GM21528 (cell line): ENCODE results near the gene PSMA6.
"Not testable (repeated sequence)": the region's sequence is repeated elsewhere in the genome, so short reads cannot be mapped to it uniquely, and the experiment has no call there.

ENCODE experiments used
- ATAC-seq: cut with Tn5 transposase; IDR thresholded peaks from one replicate; pipeline ENCODE4 v1.9.1; 2021; ENCODE audit warnings: mild to moderate bottlenecking, moderate library complexity; ENCODE audit not compliant: unreplicated experiment, low FRiP score

The PSMA6 gene

DNA sequence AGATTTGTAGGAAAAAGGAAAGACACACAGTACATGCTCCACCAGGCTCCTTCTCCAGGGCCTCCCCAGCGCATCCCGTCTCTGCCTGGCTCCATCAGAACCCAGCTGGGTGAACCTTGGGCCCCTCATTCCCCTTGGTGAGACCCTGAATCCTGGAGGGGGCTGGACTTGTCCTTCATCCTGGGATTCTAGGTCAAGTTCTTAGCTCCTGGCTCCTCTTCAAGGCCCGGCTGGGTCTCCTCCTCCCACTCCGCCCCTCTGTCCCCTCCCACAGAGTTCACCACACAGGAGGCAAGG lies 49.2 kb downstream of the PSMA6 start:
- ATAC-seq = no peak

DNA sequence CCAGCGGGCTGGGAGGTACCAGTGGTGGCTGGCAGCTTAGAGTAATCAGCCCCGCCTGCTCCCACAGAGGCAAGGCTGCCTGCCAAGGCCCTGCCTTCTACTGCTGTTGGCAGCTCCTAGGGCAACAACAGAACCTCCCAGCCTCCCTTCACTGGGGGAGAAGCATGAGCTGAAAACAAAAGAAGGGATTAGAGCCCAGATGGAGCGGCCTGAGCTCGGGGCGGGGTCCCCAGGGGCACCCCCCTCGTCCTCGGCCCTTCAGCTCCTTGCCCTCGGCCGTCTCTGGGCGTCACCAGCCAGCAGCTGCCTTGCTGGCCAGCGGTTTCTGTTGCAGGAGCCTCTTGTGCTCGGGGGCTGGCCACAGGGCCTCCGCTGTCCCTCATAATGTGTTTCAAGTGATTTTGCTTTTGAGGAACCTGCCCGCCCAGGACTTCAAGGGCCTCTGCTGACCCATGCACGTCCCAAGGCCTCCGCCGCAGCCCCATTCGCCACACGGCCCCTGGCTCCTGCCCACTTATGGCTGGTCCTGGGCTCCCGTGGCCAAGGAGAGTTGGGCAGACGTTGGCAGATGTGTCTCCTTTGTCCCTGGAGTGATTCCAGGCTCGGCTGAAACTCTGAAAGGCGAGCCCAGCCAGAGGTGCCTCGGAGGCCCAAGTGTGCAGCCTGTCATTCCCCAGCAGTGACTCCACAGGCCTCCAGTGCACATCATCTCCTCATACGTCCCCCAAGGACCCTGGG lies 49.7 kb downstream of the PSMA6 start:
- no peak for ATAC-seq

DNA sequence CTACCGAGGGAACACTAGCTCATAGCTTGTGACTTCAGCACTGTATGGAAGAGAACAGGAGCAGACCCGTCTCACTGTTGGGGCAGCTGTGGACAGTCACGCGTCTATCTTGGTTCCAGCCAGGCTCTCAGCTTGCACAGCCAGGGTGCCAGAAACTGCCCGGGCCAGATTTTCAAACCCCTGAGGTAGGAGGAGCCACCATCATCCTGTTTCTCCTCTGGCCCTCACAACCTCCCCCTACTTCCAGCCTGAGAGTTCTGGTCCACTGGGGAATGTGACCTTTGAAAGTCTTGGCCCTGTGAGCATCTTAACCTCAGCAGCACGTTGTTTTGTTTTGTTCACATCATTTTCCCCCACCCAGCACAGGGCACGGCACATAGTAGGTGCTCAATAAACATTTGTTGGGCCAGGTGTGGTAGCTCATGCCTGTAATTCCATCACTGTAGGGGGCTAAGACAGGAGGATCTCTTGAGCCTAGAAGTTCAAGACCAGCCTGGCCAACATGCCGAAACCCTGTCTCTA lies 50.4 kb downstream of the PSMA6 start:
- ATAC-seq = no peak

DNA sequence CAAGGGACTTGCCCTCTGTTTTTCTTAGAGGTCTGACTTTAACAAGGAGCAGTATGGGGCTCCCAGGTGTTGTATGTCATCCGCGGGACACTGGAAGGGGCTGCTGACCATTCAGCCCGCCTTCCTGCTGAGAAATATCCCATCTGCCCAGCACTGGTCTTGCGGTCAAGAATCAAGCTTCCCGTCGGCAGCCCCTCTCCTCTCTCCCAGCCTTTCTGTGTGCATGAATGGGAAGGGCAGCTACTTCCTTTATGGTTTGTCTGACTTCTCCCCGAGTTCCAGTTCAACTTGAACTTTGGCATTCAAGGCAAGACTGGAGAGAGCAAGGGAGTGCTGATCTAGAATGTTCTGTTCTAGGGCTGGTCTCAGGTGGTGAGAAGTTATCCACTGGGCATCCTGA lies 51.5 kb downstream of the PSMA6 start:
- no peak for ATAC-seq

DNA sequence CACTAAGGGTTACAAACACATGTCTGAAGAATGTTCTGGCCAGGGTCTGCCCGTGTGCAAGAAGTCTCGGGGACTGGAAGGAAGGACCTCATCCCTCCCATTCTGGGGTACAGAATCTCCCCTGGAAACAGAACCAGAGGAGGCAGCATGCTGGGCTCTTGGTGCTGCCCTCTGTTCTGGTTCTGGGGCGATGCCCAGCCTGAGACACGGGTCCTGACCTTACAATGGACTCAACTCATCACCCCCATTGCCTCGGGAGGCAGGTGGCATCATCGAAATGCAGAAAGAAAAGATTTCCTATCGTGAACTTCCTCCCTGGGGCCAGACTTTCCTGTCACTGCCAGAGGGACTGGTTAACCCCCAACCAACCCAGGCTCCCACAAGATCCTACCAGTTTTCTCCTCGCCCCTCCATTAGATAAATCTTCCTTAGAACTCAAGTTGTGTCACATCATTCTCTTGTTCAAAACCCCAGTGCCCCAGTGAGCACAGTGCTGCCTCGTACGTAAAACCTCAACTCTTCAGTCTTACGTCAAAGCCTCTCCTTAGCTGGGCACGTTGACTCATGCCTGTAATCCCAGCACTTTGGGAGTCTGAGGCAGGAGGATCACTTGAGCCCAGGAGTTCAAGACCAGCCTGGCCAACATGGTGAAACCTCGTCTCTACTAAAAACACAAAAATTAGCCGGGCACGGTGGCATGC lies 52.1 kb downstream of the PSMA6 start:
- no peak for ATAC-seq

DNA sequence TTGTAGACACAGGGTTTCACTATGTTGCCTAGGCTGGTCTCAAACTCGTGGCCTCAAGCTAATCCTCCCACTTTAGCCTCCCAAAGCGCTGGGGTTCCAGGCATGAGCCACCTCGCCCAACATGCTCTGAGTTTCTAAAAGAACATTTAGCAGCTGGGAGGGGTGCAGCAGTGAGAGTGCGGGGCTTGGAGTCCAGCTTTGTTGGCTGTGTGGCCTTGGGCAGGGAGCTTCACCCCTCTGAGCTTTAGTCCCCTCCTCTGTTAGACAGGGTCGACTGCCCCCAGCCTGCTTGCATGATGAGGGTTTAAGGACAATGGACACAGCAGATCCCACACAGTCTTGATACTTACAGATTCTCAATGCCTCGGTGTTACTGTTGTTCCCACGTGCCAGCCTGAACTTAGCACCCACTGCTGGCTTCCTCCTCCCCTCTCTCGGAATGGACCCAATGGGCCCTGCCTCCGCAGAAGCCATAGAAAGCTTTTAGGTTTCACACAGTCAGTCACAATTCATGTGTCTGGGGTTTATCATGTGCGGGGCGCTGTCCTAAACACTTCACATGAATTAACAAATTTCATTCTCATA lies 54.6 kb downstream of the PSMA6 start:
- no peak for ATAC-seq

DNA sequence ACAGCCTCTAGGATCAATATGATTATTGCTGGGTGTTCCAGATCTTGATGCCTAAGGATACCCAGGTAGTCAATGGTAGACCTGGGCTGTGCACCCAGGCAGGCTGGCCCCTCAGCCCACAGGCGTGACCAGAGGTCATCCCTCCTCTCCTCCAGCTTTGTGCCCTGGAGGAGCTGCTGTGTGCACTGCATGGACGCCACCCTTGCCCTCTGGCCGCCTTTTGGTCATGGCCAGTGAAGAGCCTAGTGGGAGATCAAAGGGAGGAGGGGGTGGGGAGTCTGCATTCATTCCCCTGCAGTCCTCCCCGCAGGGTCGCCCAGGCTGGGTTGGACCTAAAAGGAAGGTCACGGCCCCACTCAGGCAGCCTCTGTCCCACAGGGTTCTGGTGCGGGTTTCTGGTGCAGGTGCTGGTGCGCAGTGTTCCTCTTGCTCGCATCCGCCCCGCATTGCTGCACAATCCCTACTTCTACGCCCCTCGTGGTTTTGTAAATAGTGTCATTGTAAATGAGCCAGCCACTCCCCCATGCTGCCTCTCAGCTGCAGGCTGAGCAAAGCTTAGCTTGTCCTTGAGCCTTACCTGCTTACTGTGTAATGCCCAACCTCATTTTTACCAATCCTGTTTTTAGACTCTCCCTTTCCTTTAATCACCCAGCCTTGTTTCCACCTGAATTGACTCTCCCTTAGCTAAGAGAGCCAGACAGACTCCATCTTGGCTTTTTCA lies 55.3 kb downstream of the PSMA6 start:
- ATAC-seq = no peak

DNA sequence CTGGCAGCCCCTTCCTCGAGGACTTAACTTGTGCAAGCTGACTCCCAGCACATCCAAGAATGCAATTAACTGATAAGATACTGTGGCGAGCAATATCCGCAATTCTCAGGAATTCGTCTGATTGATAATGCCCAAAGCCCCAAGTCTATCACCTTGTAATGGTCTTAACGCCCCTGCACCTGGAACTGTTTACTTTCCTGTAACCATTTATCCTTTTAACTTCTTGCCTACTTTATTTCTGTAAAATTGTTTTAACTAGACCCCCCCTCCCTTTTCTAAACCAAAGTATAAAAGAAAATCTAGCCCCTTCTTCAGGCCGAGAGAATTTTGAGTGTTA lies 55.8 kb downstream of the PSMA6 start:
- ATAC-seq = not testable (repeated sequence)

DNA sequence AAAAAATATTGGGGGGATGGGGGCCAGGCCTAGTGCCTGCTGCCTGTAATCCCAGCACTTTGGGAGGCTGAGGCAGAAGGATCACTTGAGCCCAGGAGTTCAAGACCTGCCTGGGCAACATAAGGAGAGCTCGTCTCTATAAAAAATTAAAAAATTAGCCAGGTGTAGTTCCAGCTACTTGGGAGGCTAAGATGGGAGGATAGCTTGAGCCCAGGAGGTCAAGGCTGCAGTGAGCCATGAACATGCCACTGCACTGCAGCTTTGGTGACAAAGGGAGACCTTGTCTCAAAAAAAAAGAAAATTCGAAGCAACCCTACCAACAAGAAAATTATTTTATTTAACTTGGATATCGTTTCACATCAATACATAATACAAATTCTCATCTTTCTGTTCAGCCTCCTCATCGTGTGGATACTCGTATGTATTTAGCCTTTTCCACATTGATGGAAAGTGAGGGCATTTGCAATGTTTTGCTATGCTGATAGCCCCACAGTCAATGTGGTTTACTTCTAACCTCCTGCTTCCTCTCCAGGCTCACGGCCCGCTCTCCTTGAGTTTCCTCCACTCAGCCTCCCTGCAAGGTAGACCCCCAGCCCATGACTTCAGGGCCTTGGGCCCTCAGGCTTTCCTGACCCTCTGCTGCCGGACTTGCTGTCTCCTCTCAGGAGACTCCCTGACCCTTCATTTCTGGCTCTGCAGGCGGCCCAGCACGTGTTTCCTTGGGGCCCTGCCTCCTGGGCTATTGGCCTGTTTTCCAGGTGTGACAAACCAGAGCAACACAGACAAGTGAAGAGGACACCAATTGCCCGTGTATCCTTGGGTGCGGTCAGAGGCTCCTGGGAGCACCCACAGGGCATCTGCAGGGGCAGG lies 57.5 kb downstream of the PSMA6 start:
- ATAC-seq = no peak

DNA sequence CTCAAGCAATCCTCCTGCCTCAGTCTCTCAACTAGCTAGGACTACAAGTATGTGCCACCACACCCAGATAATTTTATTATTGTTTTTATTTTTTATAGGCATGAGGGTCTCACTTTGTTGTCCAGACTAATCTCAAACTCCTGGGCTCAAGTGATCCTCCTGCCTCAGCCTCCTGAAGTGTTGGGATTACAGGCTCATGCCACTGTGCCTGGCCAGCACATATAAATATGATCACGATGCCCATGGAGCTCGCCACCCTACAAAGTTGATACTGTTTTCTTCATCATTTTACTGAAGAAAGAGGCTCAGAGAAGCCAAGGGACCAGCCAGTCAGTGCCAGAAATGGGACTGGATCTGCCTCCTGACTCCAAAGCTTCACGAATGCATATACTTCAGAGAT lies 59.3 kb downstream of the PSMA6 start:
- ATAC-seq = no peak

DNA sequence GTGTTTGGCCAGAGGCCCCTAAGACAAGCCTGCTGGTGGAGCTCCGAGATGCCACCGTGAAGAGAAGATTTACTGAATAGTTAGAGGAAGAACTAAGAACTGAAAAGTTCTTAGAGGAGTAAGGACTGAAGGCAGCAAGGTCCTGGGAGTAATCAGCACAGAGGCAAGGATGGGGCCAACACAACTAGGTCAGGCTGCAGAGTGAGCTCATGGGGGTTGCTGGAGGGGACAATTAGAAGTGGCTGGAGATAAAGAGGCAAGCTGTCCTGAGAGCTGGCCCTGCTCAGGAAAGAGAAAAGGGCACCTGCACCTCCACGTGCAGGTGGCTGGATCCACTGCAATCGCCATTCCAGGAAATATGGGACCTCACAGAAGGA lies 59.7 kb downstream of the PSMA6 start:
- no peak for ATAC-seq

DNA sequence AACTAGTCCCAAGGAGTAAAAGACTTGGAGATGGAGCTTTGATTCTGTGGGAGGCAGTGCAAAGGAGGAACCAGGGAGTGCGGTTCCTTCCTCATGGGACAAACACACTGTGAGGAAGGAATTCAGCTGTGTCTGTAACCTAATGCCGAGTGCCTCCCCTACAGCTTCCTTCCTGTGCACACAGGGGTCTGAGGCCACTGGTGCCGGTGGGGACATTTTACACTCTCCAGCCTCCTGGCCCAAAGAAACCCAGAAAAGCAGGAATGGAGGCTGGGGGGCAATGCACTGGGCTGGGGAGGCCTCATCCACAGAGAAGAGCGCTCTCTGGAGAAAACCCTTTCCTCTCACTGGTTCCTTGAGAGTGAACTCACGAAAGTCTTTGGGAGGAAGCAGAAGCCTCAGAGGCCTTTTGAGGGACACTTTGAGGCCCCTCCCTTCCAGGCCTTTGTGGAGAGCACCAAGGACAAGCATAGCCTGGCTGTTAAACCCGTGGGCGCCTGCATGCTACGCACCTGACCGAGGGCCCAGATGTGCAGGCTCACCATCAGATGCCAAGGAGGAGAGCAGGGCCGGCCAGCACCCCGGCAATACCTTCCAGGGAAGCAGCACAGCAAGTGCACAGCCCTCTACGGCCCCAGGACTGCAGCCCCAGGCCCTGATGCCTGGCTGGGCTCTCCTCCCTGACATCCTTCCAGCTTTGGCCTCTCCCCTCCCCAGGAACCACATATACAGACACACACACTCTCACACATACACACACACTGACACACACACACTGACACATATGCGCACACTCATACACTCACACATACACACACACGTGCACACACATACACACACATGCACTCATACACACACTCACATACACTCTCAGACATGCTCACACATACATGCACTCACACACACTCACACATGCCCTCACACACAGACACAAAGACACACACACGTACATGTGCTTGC lies 60.4 kb downstream of the PSMA6 start:
- ATAC-seq = no peak

DNA sequence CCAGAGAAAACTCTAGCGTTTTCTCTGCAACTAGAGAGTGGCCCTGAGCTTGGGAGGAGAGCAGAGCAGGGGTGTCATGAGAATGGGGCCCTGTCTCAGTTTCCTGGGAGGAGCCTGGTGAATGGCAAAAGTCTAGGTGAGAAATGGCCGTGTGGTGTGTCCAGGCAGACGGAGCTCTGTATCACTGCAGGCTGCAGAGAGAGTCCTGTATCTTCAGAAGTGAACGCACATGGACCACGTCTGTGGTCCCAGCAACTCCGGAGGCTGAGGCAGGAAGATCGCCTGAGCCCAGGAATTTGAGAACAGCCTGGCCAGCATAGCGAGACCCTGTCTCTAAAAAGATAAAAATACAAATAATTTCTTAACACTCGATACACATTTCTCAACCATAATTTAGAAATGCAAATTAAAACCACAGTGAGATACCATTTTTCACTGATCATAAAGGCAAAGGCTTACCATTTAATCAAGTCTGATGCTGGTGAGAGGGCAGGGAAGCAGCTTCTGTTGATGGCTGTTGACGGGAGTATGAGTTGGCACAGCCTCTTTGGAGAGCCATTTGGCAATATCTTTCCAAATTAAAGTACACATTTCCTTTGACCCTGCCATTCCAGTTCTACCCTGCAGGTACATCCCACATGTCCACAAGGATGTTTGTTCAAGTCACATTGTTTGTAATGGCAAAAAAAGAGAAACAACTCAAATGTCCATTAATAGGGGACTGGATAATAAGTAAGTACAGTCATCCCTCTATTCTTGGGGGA lies 61.4 kb downstream of the PSMA6 start:
- no peak for ATAC-seq

DNA sequence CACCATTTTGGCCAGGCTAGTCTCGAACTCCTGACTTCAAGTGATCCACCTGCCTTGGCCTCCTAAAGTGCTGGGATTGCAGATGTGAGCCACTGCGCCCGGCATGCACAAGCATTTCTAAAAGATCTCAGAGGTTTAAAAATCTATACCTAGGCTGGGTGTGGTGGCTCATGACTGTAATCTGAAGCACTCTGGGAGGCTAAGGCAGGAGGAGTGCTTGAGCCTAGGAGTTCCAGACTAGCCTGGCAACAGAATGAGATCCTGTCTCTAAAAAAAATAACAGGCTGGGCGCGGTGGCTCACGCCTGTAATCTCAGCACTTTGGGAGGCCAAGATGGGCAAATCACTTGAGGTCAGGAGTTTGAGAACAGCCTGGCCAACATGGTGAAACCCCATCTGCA lies 63.1 kb downstream of the PSMA6 start:
- ATAC-seq = not testable (repeated sequence)

DNA sequence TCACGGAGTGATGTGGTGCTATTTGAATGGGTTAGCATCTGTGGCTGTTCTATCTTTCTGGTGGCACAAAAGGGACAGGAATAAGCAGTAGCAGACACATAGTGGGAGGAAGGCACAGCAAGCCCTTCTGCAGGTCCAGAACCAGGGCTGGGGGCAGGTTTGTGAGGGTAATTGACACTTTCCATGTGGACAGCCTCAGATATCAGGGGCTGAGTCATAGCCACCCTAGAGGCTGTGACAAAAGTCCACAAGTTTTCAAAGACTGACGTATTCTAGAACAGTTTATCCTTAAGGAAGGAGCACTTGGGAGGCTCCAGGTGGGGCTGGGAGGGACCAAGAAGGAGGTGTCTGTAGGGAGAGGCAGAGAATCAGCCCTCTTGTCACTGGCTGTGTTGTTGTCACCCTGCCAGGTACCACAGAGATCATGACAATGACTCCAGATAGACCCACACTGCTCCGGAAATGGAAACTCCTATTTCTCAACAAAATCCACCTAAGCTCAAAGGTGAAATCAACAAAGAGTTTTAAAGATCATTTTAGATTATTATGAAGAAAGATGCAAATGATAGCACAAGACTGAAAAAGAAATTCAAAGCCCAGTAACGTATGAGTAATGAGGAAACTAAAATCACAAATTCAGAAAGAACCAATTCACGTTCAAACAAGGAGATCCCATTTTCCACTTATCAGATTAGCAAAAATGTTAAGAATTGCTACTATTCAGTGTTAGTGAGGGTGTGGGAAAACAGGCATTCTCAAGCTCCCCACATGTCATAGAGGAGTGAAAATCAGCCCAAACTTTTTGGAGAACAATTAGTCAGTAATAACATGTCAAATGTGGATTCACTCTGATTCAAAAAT lies 64.0 kb downstream of the PSMA6 start:
- no peak for ATAC-seq

DNA sequence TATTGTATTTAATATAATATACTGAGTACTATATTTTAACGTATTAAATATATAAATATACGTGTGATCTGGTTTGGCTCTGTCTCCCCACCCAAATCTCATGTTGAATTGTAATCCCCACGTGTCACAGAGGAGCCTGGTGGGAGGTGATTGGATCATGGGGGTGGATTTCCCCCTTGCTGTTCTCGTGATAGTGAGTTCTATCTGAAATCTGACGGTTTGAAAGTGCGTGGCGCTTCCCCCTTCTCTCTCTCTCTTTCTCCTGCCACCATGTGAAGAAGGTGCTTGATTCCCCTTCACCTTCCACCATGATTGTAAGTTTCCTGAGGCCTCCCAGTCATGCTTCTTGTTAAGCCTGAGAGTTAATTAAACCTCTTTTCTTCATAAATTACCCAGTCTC lies 67.5 kb downstream of the PSMA6 start:
- ATAC-seq = not testable (repeated sequence)

DNA sequence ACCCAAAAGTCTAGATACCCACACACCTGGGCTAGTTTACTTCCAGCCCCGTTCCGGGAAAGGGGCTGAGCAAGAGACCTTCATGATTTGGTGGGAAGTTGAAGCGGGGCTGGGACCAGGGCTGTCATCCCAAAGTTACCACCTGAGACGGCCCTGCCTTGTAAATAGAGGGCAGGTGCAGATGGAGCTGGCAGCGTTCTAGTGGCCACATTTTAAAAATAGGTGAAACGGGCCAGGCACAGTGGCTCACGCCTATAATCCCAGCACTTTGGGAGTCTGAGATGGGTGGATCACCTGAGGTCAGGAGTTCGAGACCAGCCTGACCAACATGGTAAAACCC lies 68.9 kb downstream of the PSMA6 start:
- no peak for ATAC-seq

DNA sequence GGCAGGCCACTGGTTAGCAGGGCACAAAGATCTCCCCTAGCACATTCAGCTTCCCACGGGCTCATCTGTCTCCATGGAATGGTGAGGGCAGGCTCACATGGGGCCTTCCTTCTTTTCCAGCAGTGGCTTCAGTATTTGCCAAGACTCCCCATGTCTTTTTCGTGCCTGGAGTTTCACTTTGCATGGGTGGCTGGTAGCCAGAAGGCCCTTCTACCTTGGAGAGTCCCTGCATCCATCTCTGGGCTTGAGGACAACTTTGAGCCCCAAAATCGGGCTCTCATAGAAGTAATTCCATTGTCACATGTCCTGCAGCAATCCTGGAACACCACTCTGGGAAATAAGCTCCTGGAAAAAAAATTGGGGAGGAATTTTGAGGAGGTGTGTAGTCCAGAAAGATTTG lies 70.3 kb downstream of the PSMA6 start:
- ATAC-seq = no peak
